Activated CD8-positive, alpha-beta T cell treated with anti-CD3 and anti-CD28 coated beads, Interleukin-2, amount 10 ng/mL, durations not matched to agents 7 days and 5 days (primary cell): ENCODE results near the gene UQCR11. TPM values are rescaled to one million over a fixed set of nuclear protein-coding genes. Genes with fewer than 3 reads are reported as not detected.

ENCODE experiments used
- ATAC-seq: fragments of 150-1000 bp; cut with Tn5 transposase; one replicate; pipeline ENCODE4 v1.10.0; 2021; ENCODE audit warnings: moderate library complexity
- CTCF ChIA-PET: fragments of 350-600 bp; sonication (Branson Sonifier 250); formaldehyde crosslinking; loops from one replicate; lab custom pipeline; 2021; ENCODE audit warnings: antibody characterized with exemption; lab: Charles Lee
- POLR2A ChIA-PET: fragments of 350-600 bp; sonication (Branson Sonifier 250); formaldehyde crosslinking; loops from one replicate; lab custom pipeline; 2021; ENCODE audit warnings: antibody characterized with exemption; lab: Charles Lee
- DNase-seq: peaks from one replicate; pipeline ENCODE4 v3.0.0-alpha.2; 2020
- H3K27ac Mint-ChIP-seq: one replicate; pipeline ENCODE4 v1.8.0; 2021; ENCODE audit warnings: mild to moderate bottlenecking, mixed read lengths
- H3K27me3 Mint-ChIP-seq: one replicate; pipeline ENCODE4 v1.8.0; 2021; ENCODE audit warnings: low read depth, mixed read lengths
- H3K36me3 Mint-ChIP-seq: one replicate; pipeline ENCODE4 v1.8.0; 2021; ENCODE audit warnings: low read depth, mixed read lengths
- H3K4me1 Mint-ChIP-seq: one replicate; pipeline ENCODE4 v1.8.0; 2021; ENCODE audit warnings: low read depth, mixed read lengths
- H3K4me3 Mint-ChIP-seq: one replicate; pipeline ENCODE4 v1.8.0; 2021; ENCODE audit warnings: mild to moderate bottlenecking, mixed read lengths
- H3K9me3 Mint-ChIP-seq: one replicate; pipeline ENCODE4 v1.8.0; 2022; ENCODE audit warnings: mixed read lengths; ENCODE audit not compliant: insufficient read depth
- total RNA-seq, 2 experiments: library from RNA; stranded (reverse); gene quantifications; one replicate each; pipeline ENCODE4 v1.2.3, GENCODE V29; 2021

Gene UQCR11
- total RNA-seq, 2 experiments from 2014 or later, result 180 to 195 TPM

GRCh38 chr19:1611353-1611752 is 6.1 kb upstream of the UQCR11 start:
- ATAC-seq (no peak), DNase-seq (no peak)
- ChIA-PET CTCF (no interaction called here), POLR2A (no interaction called here)
- Mint-ChIP-seq H3K27me3 (no peaks in the 10 kb centered on the region), H3K36me3 (peaks cover 38% of the 10 kb centered on the region), H3K4me1 (peaks cover 55% of the 10 kb centered on the region), H3K4me3 (no peak overlapping the region), H3K27ac (no peak overlapping the region), H3K9me3 (no peaks in the 10 kb centered on the region)

- POLR2A ChIA-PET, result no interaction called here
- H3K4me1 Mint-ChIP-seq, result peaks cover 58% of the 10 kb centered on the region
- DNase-seq, result no peak
- CTCF ChIA-PET, result interaction anchor here (1.6 kb wide), 1 partner anchor 216 kb away, joined by 3 read pairs; no protein-coding TSS in a partner anchor
- no peaks in the 10 kb centered on the region for H3K9me3 Mint-ChIP-seq
- no peaks in the 10 kb centered on the region for H3K27me3 Mint-ChIP-seq
- H3K4me3 Mint-ChIP-seq, result no peak overlapping the region
- no peak for ATAC-seq
- peak overlapping the region; percentile 46 for H3K27ac Mint-ChIP-seq
- peaks cover 33% of the 10 kb centered on the region for H3K36me3 Mint-ChIP-seq
Observed at GRCh38 chr19:1610579-1610978, 5.3 kb upstream of the UQCR11 start.

- no peak overlapping the region for H3K4me3 Mint-ChIP-seq
- ATAC-seq (no peak), DNase-seq (no peak)
- peaks cover 57% of the 10 kb centered on the region for H3K4me1 Mint-ChIP-seq
- H3K9me3 Mint-ChIP-seq, result no peaks in the 10 kb centered on the region
- no peaks in the 10 kb centered on the region for H3K27me3 Mint-ChIP-seq
- H3K36me3 Mint-ChIP-seq, result peaks cover 30% of the 10 kb centered on the region
- H3K27ac Mint-ChIP-seq, result peak overlapping the region; percentile 37
- ChIA-PET CTCF (interaction anchor here (1.6 kb wide), 1 partner anchor 216 kb away, joined by 3 read pairs; no protein-coding TSS in a partner anchor), POLR2A (no interaction called here)
Observed at GRCh38 chr19:1609680-1610474, 4.6 kb upstream of the UQCR11 start.

GRCh38 chr19:1609103-1609396 is 3.8 kb upstream of the UQCR11 start:
- ATAC-seq, result no peak
- H3K9me3 Mint-ChIP-seq, result no peaks in the 10 kb centered on the region
- no peak overlapping the region for H3K27ac Mint-ChIP-seq
- H3K36me3 Mint-ChIP-seq, result peaks cover 24% of the 10 kb centered on the region
- H3K27me3 Mint-ChIP-seq, result no peaks in the 10 kb centered on the region
- no peak overlapping the region for H3K4me3 Mint-ChIP-seq
- CTCF ChIA-PET, result interaction anchor here (1.3 kb wide), 1 partner anchor 63 kb away, joined by 3 read pairs; no protein-coding TSS in a partner anchor
- POLR2A ChIA-PET, result no interaction called here
- H3K4me1 Mint-ChIP-seq, result peaks cover 61% of the 10 kb centered on the region
- DNase-seq, result peak; percentile 37

GRCh38 chr19:1608359-1609102 is 3.3 kb upstream of the UQCR11 start:
- ATAC-seq, result no peak
- Mint-ChIP-seq H3K9me3 (no peaks in the 10 kb centered on the region), H3K27me3 (no peaks in the 10 kb centered on the region), H3K4me1 (peaks cover 61% of the 10 kb centered on the region), H3K36me3 (peaks cover 24% of the 10 kb centered on the region), H3K27ac (peak overlapping the region; percentile 61), H3K4me3 (peak overlapping the region; percentile 36)
- DNase-seq, result peak; percentile 54
- ChIA-PET POLR2A (no interaction called here), CTCF (interaction anchor here (1.2 to 1.4 kb wide), 3 partner anchors 62 to 158 kb away, joined by 3 to 4 read pairs (median 3); no protein-coding TSS in a partner anchor)

GRCh38 chr19:1606138-1606651 is 933 bp upstream of the UQCR11 start:
- peak overlapping the region; percentile 96 for H3K27ac Mint-ChIP-seq
- CTCF ChIA-PET, result interaction anchor here (1.1 to 3.9 kb wide), 3 partner anchors 11 to 65 kb away, joined by 3 to 18 read pairs (median 16); partner anchors contain the start of gene TCF3
- H3K4me3 Mint-ChIP-seq, result peak overlapping the region; percentile 81
- H3K9me3 Mint-ChIP-seq, result no peaks in the 10 kb centered on the region
- peaks cover 62% of the 10 kb centered on the region for H3K4me1 Mint-ChIP-seq
- no peak for ATAC-seq
- no peak for DNase-seq
- H3K36me3 Mint-ChIP-seq, result peaks cover 21% of the 10 kb centered on the region
- POLR2A ChIA-PET, result interaction anchor here (0.6 to 1.8 kb wide), 8 partner anchors 13 to 72 kb away, joined by 3 to 6 read pairs (median 4); partner anchors contain the start of gene MBD3
- H3K27me3 Mint-ChIP-seq, result no peaks in the 10 kb centered on the region

GRCh38 chr19:1602091-1602707 is 3.1 kb downstream of the UQCR11 start:
- Mint-ChIP-seq H3K36me3 (peaks cover 24% of the 10 kb centered on the region), H3K4me3 (no peak overlapping the region), H3K27ac (no peak overlapping the region), H3K9me3 (no peaks in the 10 kb centered on the region), H3K4me1 (peaks cover 35% of the 10 kb centered on the region), H3K27me3 (no peaks in the 10 kb centered on the region)
- POLR2A ChIA-PET, result interaction anchor here (1.5 kb wide), 1 partner anchor 9 kb away, joined by 7 read pairs; the partner anchor contains the start of gene MBD3
- CTCF ChIA-PET, result interaction anchor here (1.4 to 2.1 kb wide), 2 partner anchors 9 to 70 kb away, joined by 5 to 7 read pairs; partner anchors contain the start of gene MBD3
- no peak for ATAC-seq
- no peak for DNase-seq

- Mint-ChIP-seq H3K27me3 (no peaks in the 10 kb centered on the region), H3K4me1 (peaks cover 30% of the 10 kb centered on the region), H3K36me3 (peaks cover 25% of the 10 kb centered on the region), H3K9me3 (no peaks in the 10 kb centered on the region), H3K27ac (no peak overlapping the region), H3K4me3 (no peak overlapping the region)
- ATAC-seq, result no peak
- POLR2A ChIA-PET, result interaction anchor here (1.5 kb wide), 1 partner anchor 9 kb away, joined by 7 read pairs; the partner anchor contains the start of gene MBD3
- DNase-seq, result no peak
- CTCF ChIA-PET, result interaction anchor here (1.4 kb wide), 1 partner anchor 71 kb away, joined by 5 read pairs; no protein-coding TSS in a partner anchor
Observed at GRCh38 chr19:1601613-1602064, 3.6 kb downstream of the UQCR11 start.

GRCh38 chr19:1599460-1599846 is 5.8 kb downstream of the UQCR11 start:
- peaks cover 19% of the 10 kb centered on the region for H3K4me1 Mint-ChIP-seq
- H3K4me3 Mint-ChIP-seq, result no peak overlapping the region
- DNase-seq (no peak), ATAC-seq (no peak)
- POLR2A ChIA-PET, result no interaction called here
- peak overlapping the region; percentile 43 for H3K27ac Mint-ChIP-seq
- CTCF ChIA-PET, result no interaction called here
- H3K36me3 Mint-ChIP-seq, result peaks cover 29% of the 10 kb centered on the region
- no peaks in the 10 kb centered on the region for H3K9me3 Mint-ChIP-seq
- H3K27me3 Mint-ChIP-seq, result no peaks in the 10 kb centered on the region

- H3K4me3 Mint-ChIP-seq, result no peak overlapping the region
Observed at GRCh38 chr19:1598777-1599459, 6.3 kb downstream of the UQCR11 start.

GRCh38 chr19:1593501-1593772 is 11.8 kb downstream of the UQCR11 start:
- peaks cover 21% of the 10 kb centered on the region for H3K4me1 Mint-ChIP-seq
- H3K36me3 Mint-ChIP-seq, result peaks cover 26% of the 10 kb centered on the region
- peak overlapping the region; percentile 81 for H3K27ac Mint-ChIP-seq
- ATAC-seq (no peak), DNase-seq (no peak)
- POLR2A ChIA-PET, result interaction anchor here (1.0 to 1.9 kb wide), 4 partner anchors 9 to 77 kb away, joined by 3 to 7 read pairs (median 6); partner anchors contain the start of gene UQCR11
- H3K9me3 Mint-ChIP-seq, result no peaks in the 10 kb centered on the region
- no peaks in the 10 kb centered on the region for H3K27me3 Mint-ChIP-seq
- H3K4me3 Mint-ChIP-seq, result peak overlapping the region; percentile 88
- CTCF ChIA-PET, result interaction anchor here (1.0 to 2.0 kb wide), 6 partner anchors 10 to 233 kb away, joined by 3 to 8 read pairs (median 6); partner anchors contain the start of gene UQCR11

More at GRCh38 chr19:1598777-1599459, 6.3 kb downstream of the UQCR11 start:
- ChIA-PET POLR2A (no interaction called here), CTCF (no interaction called here)
- DNase-seq (no peak), ATAC-seq (no peak)
- H3K27me3 Mint-ChIP-seq, result no peaks in the 10 kb centered on the region
- H3K36me3 Mint-ChIP-seq, result peaks cover 33% of the 10 kb centered on the region
- no peak overlapping the region for H3K27ac Mint-ChIP-seq
- no peaks in the 10 kb centered on the region for H3K9me3 Mint-ChIP-seq
- H3K4me1 Mint-ChIP-seq, result peaks cover 14% of the 10 kb centered on the region
